OCI-LY7 (cell line): Measurements from ENCODE around the gene FLNB.

ENCODE experiments used
- EZH2phosphoT487 ChIP-seq: fragments of 200-600 bp; sonication (generic); IDR thresholded peaks from 2 replicates; pipeline ENCODE4 v1.6.1; 2018; ENCODE audit warnings: low read depth, borderline replicate concordance, mild to moderate bottlenecking, mixed run types, antibody characterized with exemption, low read length, moderate library complexity, mixed read lengths
- TF ChIP-seq, protein P1 (sequence below): fragments of 200-600 bp; sonication (generic); conservative IDR thresholded peaks from 2 replicates; pipeline ENCODE4 v1.5.1; 2014; ENCODE audit warnings: mild to moderate bottlenecking, antibody characterized with exemption, low read length, moderate library complexity, mixed read lengths

GRCh38 chr3:58122936-58123700 lies 114.9 kb downstream of the FLNB start:
- TF ChIP-seq, protein P1, sequence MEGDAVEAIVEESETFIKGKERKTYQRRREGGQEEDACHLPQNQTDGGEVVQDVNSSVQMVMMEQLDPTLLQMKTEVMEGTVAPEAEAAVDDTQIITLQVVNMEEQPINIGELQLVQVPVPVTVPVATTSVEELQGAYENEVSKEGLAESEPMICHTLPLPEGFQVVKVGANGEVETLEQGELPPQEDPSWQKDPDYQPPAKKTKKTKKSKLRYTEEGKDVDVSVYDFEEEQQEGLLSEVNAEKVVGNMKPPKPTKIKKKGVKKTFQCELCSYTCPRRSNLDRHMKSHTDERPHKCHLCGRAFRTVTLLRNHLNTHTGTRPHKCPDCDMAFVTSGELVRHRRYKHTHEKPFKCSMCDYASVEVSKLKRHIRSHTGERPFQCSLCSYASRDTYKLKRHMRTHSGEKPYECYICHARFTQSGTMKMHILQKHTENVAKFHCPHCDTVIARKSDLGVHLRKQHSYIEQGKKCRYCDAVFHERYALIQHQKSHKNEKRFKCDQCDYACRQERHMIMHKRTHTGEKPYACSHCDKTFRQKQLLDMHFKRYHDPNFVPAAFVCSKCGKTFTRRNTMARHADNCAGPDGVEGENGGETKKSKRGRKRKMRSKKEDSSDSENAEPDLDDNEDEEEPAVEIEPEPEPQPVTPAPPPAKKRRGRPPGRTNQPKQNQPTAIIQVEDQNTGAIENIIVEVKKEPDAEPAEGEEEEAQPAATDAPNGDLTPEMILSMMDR: no peak
- TF ChIP-seq EZH2phosphoT487: no peak
